NT2/D1 (cell line): ENCODE measurements around the gene SNX18.

Experiments used
- DNase-seq: peaks from one replicate; pipeline ENCODE4 v3.0.0-alpha.2; 2011; ENCODE audit warnings: low read depth, low spot score
- H3K27me3 ChIP-seq: 2 replicates; pipeline ENCODE4 v1.6.0; 2011; ENCODE audit warnings: mild to moderate bottlenecking; ENCODE audit not compliant: insufficient read length, insufficient read depth
- H3K36me3 ChIP-seq: 2 replicates; pipeline ENCODE4 v1.6.1; 2011; ENCODE audit warnings: mild to moderate bottlenecking, low read length, mixed read lengths; ENCODE audit not compliant: insufficient read depth, insufficient read length
- H3K4me1 ChIP-seq: 2 replicates; pipeline ENCODE4 v1.5.1; 2011; ENCODE audit not compliant: insufficient read depth, insufficient read length
- H3K4me3 ChIP-seq: 2 replicates; pipeline ENCODE4 v1.5.1; 2011; ENCODE audit warnings: low read depth; ENCODE audit not compliant: insufficient read length
- H3K9ac ChIP-seq: 2 replicates; pipeline ENCODE4 v1.6.0; 2011; ENCODE audit warnings: low read depth; ENCODE audit not compliant: insufficient read length
- H3K9me3 ChIP-seq: 2 replicates; pipeline ENCODE4 v1.5.1; 2011; ENCODE audit warnings: mild to moderate bottlenecking, low read length; ENCODE audit not compliant: insufficient read depth
- SUZ12 ChIP-seq: IDR thresholded peaks from 2 replicates; pipeline ENCODE4 v1.6.1; 2011; ENCODE audit not compliant: insufficient read length, insufficient read depth; ENCODE audit errors: extremely low read depth
- YY1 ChIP-seq: IDR thresholded peaks from 2 replicates; pipeline ENCODE4 v1.6.1; 2011; ENCODE audit not compliant: insufficient read length, insufficient read depth
- ZNF274 ChIP-seq: IDR thresholded peaks from 2 replicates; pipeline ENCODE4 v1.6.1; 2011; ENCODE audit warnings: mild to moderate bottlenecking, low read depth, low read length

Gene SNX18

DNA sequence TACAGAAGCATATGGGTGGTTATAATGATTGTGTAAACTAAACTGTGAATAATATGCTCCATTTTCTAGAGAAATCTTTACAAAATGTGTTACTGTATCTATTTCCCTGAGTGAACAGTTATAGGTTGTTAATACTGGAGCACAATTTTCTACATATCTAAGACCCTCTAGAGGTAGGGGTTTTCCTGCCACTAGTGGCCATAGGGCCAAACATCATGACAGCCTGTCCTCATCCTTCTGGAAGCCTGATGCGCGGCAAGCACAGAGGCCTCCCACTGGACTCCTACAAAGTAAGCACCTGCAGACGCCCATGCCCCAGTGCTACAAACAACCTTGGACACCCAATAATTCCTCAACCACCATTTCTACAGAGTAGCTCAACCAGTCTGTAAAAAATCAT lies 1.9 kb upstream of the SNX18 start:
- H3K4me3 ChIP-seq, result no peak overlapping the region
- H3K27me3 ChIP-seq, result no peaks in the 10 kb centered on the region
- DNase-seq, result no peak
- H3K4me1 ChIP-seq, result peaks cover 3% of the 10 kb centered on the region
- H3K36me3 ChIP-seq, result peaks cover 19% of the 10 kb centered on the region
- H3K9me3 ChIP-seq, result peaks cover 6% of the 10 kb centered on the region; the same call in 1 of the 2 replicates
- no peak overlapping the region for H3K9ac ChIP-seq
- TF ChIP-seq YY1 (no peak), ZNF274 (no peak), SUZ12 (no peak)

GRCh38 chr5:54516051-54516655 lies 1.4 kb upstream of the SNX18 start:
- H3K9ac ChIP-seq, result no peak overlapping the region
- no peaks in the 10 kb centered on the region for H3K27me3 ChIP-seq
- H3K36me3 ChIP-seq, result peaks cover 21% of the 10 kb centered on the region
- TF ChIP-seq ZNF274 (no peak), YY1 (no peak)
- H3K4me1 ChIP-seq, result peaks cover 3% of the 10 kb centered on the region
- no peak overlapping the region for H3K4me3 ChIP-seq
- H3K9me3 ChIP-seq, result peaks cover 6% of the 10 kb centered on the region; the same call in 1 of the 2 replicates
- no peak for DNase-seq

DNA sequence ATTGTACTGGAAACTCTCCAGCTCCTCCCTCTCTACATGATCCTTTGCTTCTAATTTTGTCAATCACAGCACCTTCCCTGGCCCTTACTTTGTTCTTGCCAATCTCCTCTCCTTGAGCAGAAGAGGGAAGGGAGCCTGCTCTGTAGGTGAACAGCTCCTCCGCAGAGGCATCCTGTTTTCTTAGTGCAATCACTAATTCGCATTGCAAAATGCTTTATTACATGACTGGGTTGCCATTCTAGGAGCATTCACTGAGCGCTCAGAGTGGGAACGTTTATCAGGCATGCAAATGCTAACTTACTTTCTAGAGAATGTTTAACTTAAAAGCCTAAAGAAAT lies 416 bp upstream of the SNX18 start:
- DNase-seq, result no peak
- peaks cover 28% of the 10 kb centered on the region for H3K36me3 ChIP-seq
- H3K4me3 ChIP-seq, result peak overlapping the region; percentile 36
- H3K9ac ChIP-seq, result peak overlapping the region; percentile 50
- no peaks in the 10 kb centered on the region for H3K27me3 ChIP-seq
- TF ChIP-seq ZNF274, result no peak
- no peak for TF ChIP-seq YY1
- TF ChIP-seq SUZ12, result no peak
- peaks cover 5% of the 10 kb centered on the region for H3K4me1 ChIP-seq
- peaks cover 6% of the 10 kb centered on the region; the same call in 1 of the 2 replicates for H3K9me3 ChIP-seq

DNA sequence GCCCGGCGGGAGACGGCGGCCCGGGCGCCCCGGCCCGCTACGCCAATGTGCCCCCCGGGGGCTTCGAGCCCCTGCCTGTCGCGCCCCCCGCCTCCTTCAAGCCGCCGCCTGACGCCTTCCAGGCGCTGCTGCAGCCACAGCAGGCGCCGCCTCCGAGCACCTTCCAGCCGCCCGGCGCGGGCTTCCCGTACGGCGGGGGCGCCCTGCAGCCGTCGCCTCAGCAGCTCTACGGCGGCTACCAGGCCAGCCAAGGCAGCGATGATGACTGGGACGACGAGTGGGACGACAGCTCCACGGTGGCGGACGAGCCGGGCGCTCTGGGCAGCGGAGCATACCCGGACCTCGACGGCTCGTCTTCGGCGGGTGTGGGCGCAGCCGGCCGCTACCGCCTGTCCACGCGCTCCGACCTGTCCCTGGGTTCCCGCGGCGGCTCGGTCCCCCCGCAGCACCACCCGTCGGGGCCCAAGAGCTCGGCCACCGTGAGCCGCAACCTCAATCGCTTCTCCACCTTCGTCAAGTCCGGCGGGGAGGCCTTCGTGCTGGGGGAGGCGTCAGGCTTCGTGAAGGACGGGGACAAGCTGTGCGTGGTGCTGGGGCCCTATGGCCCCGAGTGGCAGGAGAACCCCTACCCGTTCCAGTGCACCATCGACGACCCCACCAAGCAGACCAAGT lies 723 bp downstream of the SNX18 start:
- H3K9me3 ChIP-seq, result peaks cover 6% of the 10 kb centered on the region; the same call in 1 of the 2 replicates
- no peak for TF ChIP-seq ZNF274
- TF ChIP-seq YY1, result no peak
- H3K36me3 ChIP-seq, result peaks cover 28% of the 10 kb centered on the region
- peak overlapping the region; percentile 73 for H3K4me3 ChIP-seq
- H3K27me3 ChIP-seq, result no peaks in the 10 kb centered on the region
- H3K4me1 ChIP-seq, result peaks cover 5% of the 10 kb centered on the region
- H3K9ac ChIP-seq, result peak overlapping the region; percentile 88
- DNase-seq, result no peak

- Histone ChIP-seq H3K4me1 (peaks cover 5% of the 10 kb centered on the region), H3K27me3 (no peaks in the 10 kb centered on the region), H3K36me3 (peaks cover 35% of the 10 kb centered on the region), H3K4me3 (peak overlapping the region; percentile 73), H3K9ac (peak overlapping the region; percentile 88), H3K9me3 (peaks cover 6% of the 10 kb centered on the region; the same call in 1 of the 2 replicates)
- no peak for DNase-seq
- TF ChIP-seq YY1 (no peak), ZNF274 (no peak), SUZ12 (no peak)
Measured at GRCh38 chr5:54518818-54519508, 1.4 kb downstream of the SNX18 start.

DNA sequence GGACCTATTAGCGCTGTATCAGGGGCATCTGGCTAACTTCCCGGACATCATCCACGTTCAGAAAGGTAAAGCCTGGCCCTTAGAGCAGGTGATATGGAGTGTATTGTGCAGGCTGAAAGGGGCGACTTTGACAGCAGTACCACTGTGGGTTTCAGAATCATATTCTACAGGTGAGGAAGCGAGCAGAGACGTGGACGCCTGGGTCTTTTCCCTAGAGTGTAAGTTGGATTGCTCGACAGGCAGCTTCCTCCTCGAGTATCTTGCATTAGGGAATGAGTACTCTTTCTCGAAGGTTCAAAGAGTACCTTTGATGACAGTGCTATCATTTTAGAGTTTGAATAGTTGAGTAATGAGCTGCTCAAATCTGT lies 1.9 kb downstream of the SNX18 start:
- Histone ChIP-seq H3K4me3 (peak overlapping the region; percentile 73), H3K27me3 (no peaks in the 10 kb centered on the region), H3K4me1 (peaks cover 5% of the 10 kb centered on the region), H3K9ac (no peak overlapping the region), H3K9me3 (peaks cover 6% of the 10 kb centered on the region; the same call in 1 of the 2 replicates), H3K36me3 (peaks cover 39% of the 10 kb centered on the region)
- no peak for DNase-seq
- TF ChIP-seq YY1 (no peak), SUZ12 (no peak), ZNF274 (no peak)

- H3K4me1 ChIP-seq, result peaks cover 7% of the 10 kb centered on the region
- H3K36me3 ChIP-seq, result peaks cover 47% of the 10 kb centered on the region
- peaks cover 6% of the 10 kb centered on the region; the same call in 1 of the 2 replicates for H3K9me3 ChIP-seq
- peak overlapping the region; percentile 73 for H3K4me3 ChIP-seq
- DNase-seq, result no peak
- no peak for TF ChIP-seq SUZ12
- TF ChIP-seq ZNF274, result no peak
- no peak for TF ChIP-seq YY1
- H3K9ac ChIP-seq, result peak overlapping the region; percentile 70
- H3K27me3 ChIP-seq, result no peaks in the 10 kb centered on the region
Measured at GRCh38 chr5:54520438-54520846, 2.9 kb downstream of the SNX18 start.
